Type B pancreatic cell (in vitro differentiated cells): ENCODE data around the gene TWNK. TPM values are rescaled to one million over a fixed set of nuclear protein-coding genes. Genes with fewer than 3 reads are reported as not detected.
A peak's percentile ranks its signal among the peaks of the same experiment; 100 is the strongest.

ENCODE experiments used
- DNase-seq: peaks from one replicate; pipeline ENCODE4 v3.0.0; 2021; ENCODE audit warnings: mixed read lengths; ENCODE audit not compliant: unreplicated experiment; ENCODE audit errors: extremely low spot score
- H3K27ac Mint-ChIP-seq: 2 replicates; pipeline ENCODE4 v1.8.0; 2021; ENCODE audit warnings: mild to moderate bottlenecking, mixed read lengths
- H3K27me3 Mint-ChIP-seq: 2 replicates; pipeline ENCODE4 v1.8.0; 2021; ENCODE audit warnings: mixed read lengths
- H3K36me3 Mint-ChIP-seq: 2 replicates; pipeline ENCODE4 v1.8.0; 2021; ENCODE audit warnings: mixed read lengths
- H3K4me1 Mint-ChIP-seq: one replicate; pipeline ENCODE4 v1.8.0; 2021; ENCODE audit warnings: mixed read lengths; ENCODE audit not compliant: unreplicated experiment
- H3K4me3 Mint-ChIP-seq: 2 replicates; pipeline ENCODE4 v1.8.0; 2021; ENCODE audit warnings: mild to moderate bottlenecking, mixed read lengths
- H3K9me3 Mint-ChIP-seq: 2 replicates; pipeline ENCODE4 v1.8.0; 2021; ENCODE audit warnings: mixed read lengths
- CTCF ChIP-seq: fragments of 200-600 bp; sonication (generic); conservative IDR thresholded peaks from 2 replicates; pipeline ENCODE4 v1.5.0; 2021; ENCODE audit warnings: antibody characterized with exemption, mild to moderate bottlenecking
- total RNA-seq: library from RNA; stranded (reverse); gene quantifications from 2 replicates; pipeline ENCODE4 v1.2.1, GENCODE V29; 2021; ENCODE audit warnings: low replicate concordance

The TWNK gene
- total RNA-seq, 1 donor from 2014 or later = 19.2 TPM

- Mint-ChIP-seq H3K9me3 (no peaks in the 10 kb centered on the region), H3K4me3 (peak overlapping the region; percentile 98), H3K27ac (no peak overlapping the region), H3K36me3 (peaks cover 10% of the 10 kb centered on the region), H3K27me3 (no peaks in the 10 kb centered on the region), H3K4me1 (peaks cover 23% of the 10 kb centered on the region)
- TF ChIP-seq CTCF = no peak
- no peak for DNase-seq
Measured at GRCh38 chr10:100985336-100985735, 2.0 kb upstream of the TWNK start.

- DNase-seq = no peak
- TF ChIP-seq CTCF = no peak
- Mint-ChIP-seq H3K9me3 (no peaks in the 10 kb centered on the region), H3K27ac (peak overlapping the region; percentile 92), H3K27me3 (no peaks in the 10 kb centered on the region), H3K4me3 (peak overlapping the region; percentile 98), H3K4me1 (peaks cover 25% of the 10 kb centered on the region), H3K36me3 (peaks cover 20% of the 10 kb centered on the region)
Measured at GRCh38 chr10:100986623-100986951, 756 bp upstream of the TWNK start.

- H3K27me3 Mint-ChIP-seq = no peaks in the 10 kb centered on the region
- no peak for DNase-seq
- peaks cover 20% of the 10 kb centered on the region for H3K36me3 Mint-ChIP-seq
- H3K4me1 Mint-ChIP-seq = peaks cover 25% of the 10 kb centered on the region
- H3K4me3 Mint-ChIP-seq = peak overlapping the region; percentile 98
- no peaks in the 10 kb centered on the region for H3K9me3 Mint-ChIP-seq
- peak overlapping the region; percentile 92 for H3K27ac Mint-ChIP-seq
- TF ChIP-seq CTCF = no peak
Measured at GRCh38 chr10:100987685-100988049, 324 bp downstream of the TWNK start.

GRCh38 chr10:100988166-100988565 lies 823 bp downstream of the TWNK start:
- Mint-ChIP-seq H3K4me1 (peaks cover 25% of the 10 kb centered on the region), H3K27me3 (no peaks in the 10 kb centered on the region), H3K4me3 (peak overlapping the region; percentile 98), H3K36me3 (peaks cover 20% of the 10 kb centered on the region), H3K9me3 (no peaks in the 10 kb centered on the region), H3K27ac (peak overlapping the region; percentile 92)
- DNase-seq = no peak
- no peak for TF ChIP-seq CTCF

DNA sequence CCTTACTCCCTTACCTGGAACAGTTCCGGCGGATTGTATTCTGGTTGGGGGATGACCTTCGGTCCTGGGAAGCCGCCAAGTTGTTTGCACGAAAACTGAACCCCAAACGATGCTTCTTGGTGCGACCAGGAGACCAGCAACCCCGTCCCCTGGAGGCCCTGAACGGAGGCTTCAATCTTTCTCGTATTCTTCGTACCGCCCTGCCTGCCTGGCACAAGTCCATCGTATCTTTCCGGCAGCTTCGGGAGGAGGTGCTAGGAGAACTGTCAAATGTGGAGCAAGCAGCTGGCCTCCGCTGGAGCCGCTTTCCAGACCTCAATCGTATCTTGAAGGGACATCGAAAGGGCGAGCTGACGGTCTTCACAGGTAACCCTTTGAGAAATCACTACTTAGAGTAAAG lies 1.7 kb downstream of the TWNK start:
- Mint-ChIP-seq H3K4me1 (peaks cover 25% of the 10 kb centered on the region), H3K36me3 (peaks cover 20% of the 10 kb centered on the region), H3K27me3 (no peaks in the 10 kb centered on the region), H3K9me3 (no peaks in the 10 kb centered on the region), H3K4me3 (no peak overlapping the region), H3K27ac (no peak overlapping the region)
- no peak for TF ChIP-seq CTCF
- DNase-seq = no peak
